Endodermal cell (in vitro differentiated cells): ENCODE measurements around the gene PALB2. TPM values are rescaled to one million over a fixed set of nuclear protein-coding genes. Genes with fewer than 3 reads are reported as not detected.

ENCODE experiments used
- DNase-seq: peaks from one replicate; pipeline ENCODE4 v3.0.0-alpha.2; 2017
- H3K27ac ChIP-seq: 2 replicates; pipeline ENCODE4 v1.5.1; 2013; ENCODE audit warnings: mild to moderate bottlenecking, low read depth, low read length, moderate library complexity
- H3K27me3 ChIP-seq: 2 replicates; pipeline ENCODE4 v1.6.1; 2013; ENCODE audit warnings: mild to moderate bottlenecking, low read length, moderate library complexity; ENCODE audit not compliant: insufficient read depth, control insufficient read depth, poor library complexity, severe bottlenecking
- H3K36me3 ChIP-seq: 2 replicates; pipeline ENCODE4 v1.7.0; 2013; ENCODE audit warnings: mild to moderate bottlenecking, low read length, moderate library complexity; ENCODE audit not compliant: control insufficient read depth, insufficient read depth
- H3K4me1 ChIP-seq: one replicate; pipeline ENCODE4 v1.7.0; 2013; ENCODE audit warnings: low read length; ENCODE audit not compliant: control insufficient read depth, insufficient read depth
- H3K4me3 ChIP-seq: 2 replicates; pipeline ENCODE4 v1.5.1; 2013; ENCODE audit warnings: mild to moderate bottlenecking, low read length, moderate library complexity
- H3K9ac ChIP-seq: 2 replicates; pipeline ENCODE4 v1.6.1; 2013; ENCODE audit warnings: mild to moderate bottlenecking, low read length, moderate library complexity; ENCODE audit not compliant: poor library complexity, severe bottlenecking; ENCODE audit errors: extremely low read depth
- H3K9me3 ChIP-seq: 2 replicates; pipeline ENCODE4 v1.6.1; 2013; ENCODE audit warnings: mild to moderate bottlenecking, low read length, moderate library complexity; ENCODE audit not compliant: control insufficient read depth
- H3K27ac Mint-ChIP-seq: 2 replicates; pipeline ENCODE4 v1.8.0; 2020; ENCODE audit warnings: mixed read lengths
- H3K27me3 Mint-ChIP-seq: 2 replicates; pipeline ENCODE4 v1.8.0; 2021; ENCODE audit warnings: mild to moderate bottlenecking, mixed read lengths; ENCODE audit not compliant: insufficient read depth
- H3K36me3 Mint-ChIP-seq: 2 replicates; pipeline ENCODE4 v1.8.0; 2020; ENCODE audit warnings: low read depth, mixed read lengths
- H3K4me1 Mint-ChIP-seq: 2 replicates; pipeline ENCODE4 v1.8.0; 2020; ENCODE audit warnings: mixed read lengths
- H3K4me3 Mint-ChIP-seq: 2 replicates; pipeline ENCODE4 v1.8.0; 2020; ENCODE audit warnings: mild to moderate bottlenecking, moderate library complexity, mixed read lengths
- H3K9me3 Mint-ChIP-seq: 2 replicates; pipeline ENCODE4 v1.8.0; 2020; ENCODE audit warnings: mild to moderate bottlenecking, mixed read lengths
- CTCF ChIP-seq: fragments of 200-600 bp; sonication (generic); conservative IDR thresholded peaks from 2 replicates; pipeline ENCODE4 v1.5.0; 2021; ENCODE audit warnings: antibody characterized with exemption, mild to moderate bottlenecking
- WGBS, 2 experiments: methylation state at CpG; one replicate each; pipeline versions ENCODE4 v1.1.5 to v1.1.7; 2013; ENCODE audit warnings: missing lambda C conversion rate in 2 of 2, mixed read lengths in 1 of 2; ENCODE audit not compliant: insufficient coverage in 1 of 2, insufficient read length in 1 of 2; 5-methylcytosine and 5-hydroxymethylcytosine counted together
- total RNA-seq, 2 donors: library from RNA; stranded (reverse); fragmentation: NEBNext Ultra II Directional in 1 of 2; extraction: Animal tissue kit (Norgen Biotek cat#: 25700) in 1 of 2; gene quantifications; 2 replicates in 1 of 2; 3 replicates in 1 of 2; pipeline ENCODE4 v1.2.1, GENCODE V29; 2021

Gene PALB2
- total RNA-seq, 2 donors from 2014 or later, result 20.0 to 24.8 TPM

- Histone ChIP-seq H3K9ac (no peak overlapping the region), H3K9me3 (no peaks in the 10 kb centered on the region), H3K4me3 (no peak overlapping the region), H3K27ac (no peak overlapping the region), H3K4me1 (no peaks in the 10 kb centered on the region), H3K27me3 (no peaks in the 10 kb centered on the region), H3K36me3 (peaks cover 85% of the 10 kb centered on the region)
- DNase-seq, result no peak
- no peaks in the 10 kb centered on the region for H3K9me3 Mint-ChIP-seq
- H3K4me1 Mint-ChIP-seq, result no peaks in the 10 kb centered on the region
- TF ChIP-seq CTCF, result no peak
- no peak overlapping the region for H3K4me3 Mint-ChIP-seq
- WGBS, 2 experiments, result 95 to 96% methylated on average over 13 of the region's 13 CpGs
- no peaks in the 10 kb centered on the region for H3K27me3 Mint-ChIP-seq
- peaks cover 76% of the 10 kb centered on the region for H3K36me3 Mint-ChIP-seq
- H3K27ac Mint-ChIP-seq, result no peak overlapping the region
Measured at GRCh38 chr16:23562505-23562904, 78.6 kb downstream of the PALB2 start.

- no peaks in the 10 kb centered on the region for H3K27me3 Mint-ChIP-seq
- no peaks in the 10 kb centered on the region for H3K27me3 ChIP-seq
- no peak overlapping the region for H3K4me3 ChIP-seq
- DNase-seq, result no peak
- H3K9me3 Mint-ChIP-seq, result peaks cover 3% of the 10 kb centered on the region
- no peaks in the 10 kb centered on the region for H3K4me1 ChIP-seq
- H3K36me3 Mint-ChIP-seq, result peaks cover 67% of the 10 kb centered on the region
- H3K27ac ChIP-seq, result no peak overlapping the region
- H3K36me3 ChIP-seq, result peaks cover 75% of the 10 kb centered on the region
- no peak overlapping the region for H3K4me3 Mint-ChIP-seq
- 91 to 97% methylated on average over 3 to 5 of the region's 5 CpGs for WGBS, 2 experiments
- H3K9ac ChIP-seq, result no peak overlapping the region
- peaks cover 2% of the 10 kb centered on the region for H3K4me1 Mint-ChIP-seq
- TF ChIP-seq CTCF, result peak; percentile 17
- peak overlapping the region; percentile 61 for H3K27ac Mint-ChIP-seq
- no peaks in the 10 kb centered on the region for H3K9me3 ChIP-seq
Measured at GRCh38 chr16:23561586-23561985, 79.5 kb downstream of the PALB2 start.

GRCh38 chr16:23557779-23558702, 83.1 kb downstream of the PALB2 start:
- DNase-seq, result no peak
- Mint-ChIP-seq H3K27ac (peak overlapping the region; percentile 97), H3K4me1 (peaks cover 2% of the 10 kb centered on the region), H3K9me3 (peaks cover 3% of the 10 kb centered on the region), H3K36me3 (peaks cover 48% of the 10 kb centered on the region), H3K27me3 (no peaks in the 10 kb centered on the region), H3K4me3 (peak overlapping the region; percentile 84)
- H3K27me3 ChIP-seq, result no peaks in the 10 kb centered on the region
- peaks cover 45% of the 10 kb centered on the region for H3K36me3 ChIP-seq
- TF ChIP-seq CTCF, result no peak
- peak overlapping the region; percentile 94 for H3K27ac ChIP-seq
- 4 to 5% methylated on average over 20 to 60 of the region's 60 CpGs for WGBS, 2 experiments
- H3K4me3 ChIP-seq, result peak overlapping the region; percentile 98
- no peaks in the 10 kb centered on the region for H3K4me1 ChIP-seq
- peak overlapping the region; percentile 92 for H3K9ac ChIP-seq
- H3K9me3 ChIP-seq, result no peaks in the 10 kb centered on the region
